Stimulated activated naive CD8-positive, alpha-beta T cell treated with anti-CD3 and anti-CD28 coated beads, Interleukin-15, Interleukin-2, amounts not matched to agents 100 U/mL and 50 U/mL, for 24 hours (primary cell): Measurements from ENCODE around the gene MSX1.
"Not testable (repeated sequence)": the region's sequence is repeated elsewhere in the genome, so short reads cannot be mapped to it uniquely, and the experiment has no call there.

Experiments used
- ATAC-seq: fragments of 150-1000 bp; cut with Tn5 transposase; one replicate; pipeline ENCODE4 v1.10.0; 2021
- DNase-seq: peaks from one replicate; pipeline ENCODE4 v3.0.0; 2021

MSX1 gene

DNA sequence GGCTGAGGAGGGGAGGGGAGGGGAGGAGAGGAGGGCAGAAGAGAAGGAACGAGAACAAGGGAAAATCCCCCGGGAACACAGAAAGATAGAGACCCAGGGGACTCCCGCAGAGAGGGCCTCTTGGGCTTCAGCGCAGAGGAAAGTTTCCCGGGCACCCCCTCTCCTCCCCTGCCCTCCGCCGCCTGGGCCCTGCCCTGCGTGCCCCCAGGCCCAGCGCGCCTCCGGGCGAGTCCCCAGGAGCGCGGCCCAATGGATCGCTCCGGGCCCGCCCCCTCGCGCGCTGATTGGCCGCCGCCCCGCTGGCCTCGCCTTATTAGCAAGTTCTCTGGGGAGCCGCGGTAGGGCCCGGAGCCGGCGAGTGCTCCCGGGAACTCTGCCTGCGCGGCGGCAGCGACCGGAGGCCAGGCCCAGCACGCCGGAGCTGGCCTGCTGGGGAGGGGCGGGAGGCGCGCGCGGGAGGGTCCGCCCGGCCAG is at the start of gene MSX1:
Gene MSX1, plus strand, starts transcription at position 341 of the 474 bp plus-strand sequence. CDS start 235 bp downstream, outside the sequence.
- peak; percentile 70 for DNase-seq

DNA sequence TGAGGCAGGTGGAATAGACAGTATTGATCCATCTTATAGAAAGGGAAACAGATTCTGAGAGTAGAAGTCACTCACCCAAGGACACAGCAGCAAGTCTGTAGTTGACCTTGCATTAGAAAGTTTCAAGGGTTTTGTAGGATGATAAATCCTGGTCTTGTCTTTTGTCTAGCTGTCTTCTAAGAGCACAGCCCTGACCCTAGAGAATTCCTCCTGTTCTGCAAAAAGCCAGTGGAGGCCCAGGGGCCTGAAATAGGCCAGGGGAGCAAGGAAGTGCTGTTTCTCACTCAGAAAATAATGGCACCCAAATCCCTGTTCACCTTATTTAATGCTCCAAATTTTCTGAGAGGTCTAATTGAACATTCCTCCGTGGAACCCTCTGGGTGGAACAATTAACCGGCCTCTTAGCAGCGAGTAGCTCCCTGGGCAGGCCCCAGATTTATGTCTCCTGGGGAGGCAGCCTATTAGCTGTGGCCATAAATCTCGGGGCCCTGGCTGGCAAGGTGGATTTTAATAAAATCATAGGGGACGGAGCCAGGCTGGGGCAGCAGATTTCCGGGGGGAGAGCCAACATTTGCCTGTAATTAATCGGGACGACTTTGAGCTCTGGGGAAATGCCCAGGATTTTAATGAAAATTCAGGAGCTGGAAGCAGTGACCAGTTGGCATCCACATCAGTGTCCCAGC is 49.2 kb upstream of the MSX1 start:
- ATAC-seq: no peak

More for the DNA sequence above, at the start of gene MSX1:
- peak; percentile 85 for ATAC-seq

DNA sequence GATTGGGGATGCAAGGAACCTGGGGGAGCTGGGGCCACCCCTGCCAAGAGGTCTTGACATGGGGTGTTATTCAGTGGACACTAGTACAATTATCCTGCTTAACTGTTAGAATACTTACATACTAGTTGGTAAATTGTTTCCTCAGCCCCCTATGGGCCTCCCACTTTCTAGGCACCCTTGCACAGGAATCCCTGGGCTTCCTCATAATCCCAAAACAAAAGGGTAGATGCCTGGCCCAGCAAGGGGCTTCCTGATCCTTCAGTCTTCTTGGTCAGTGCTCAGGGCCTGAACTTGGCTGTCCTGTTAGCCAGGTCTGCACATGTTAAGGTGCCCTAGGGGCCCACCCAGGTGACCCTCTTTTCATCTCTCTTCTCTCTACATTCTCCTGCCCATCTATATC is 48.7 kb upstream of the MSX1 start:
- ATAC-seq (no peak), DNase-seq (no peak)

More for the DNA sequence above, 49.2 kb upstream of the MSX1 start:
- no peak for DNase-seq

DNA sequence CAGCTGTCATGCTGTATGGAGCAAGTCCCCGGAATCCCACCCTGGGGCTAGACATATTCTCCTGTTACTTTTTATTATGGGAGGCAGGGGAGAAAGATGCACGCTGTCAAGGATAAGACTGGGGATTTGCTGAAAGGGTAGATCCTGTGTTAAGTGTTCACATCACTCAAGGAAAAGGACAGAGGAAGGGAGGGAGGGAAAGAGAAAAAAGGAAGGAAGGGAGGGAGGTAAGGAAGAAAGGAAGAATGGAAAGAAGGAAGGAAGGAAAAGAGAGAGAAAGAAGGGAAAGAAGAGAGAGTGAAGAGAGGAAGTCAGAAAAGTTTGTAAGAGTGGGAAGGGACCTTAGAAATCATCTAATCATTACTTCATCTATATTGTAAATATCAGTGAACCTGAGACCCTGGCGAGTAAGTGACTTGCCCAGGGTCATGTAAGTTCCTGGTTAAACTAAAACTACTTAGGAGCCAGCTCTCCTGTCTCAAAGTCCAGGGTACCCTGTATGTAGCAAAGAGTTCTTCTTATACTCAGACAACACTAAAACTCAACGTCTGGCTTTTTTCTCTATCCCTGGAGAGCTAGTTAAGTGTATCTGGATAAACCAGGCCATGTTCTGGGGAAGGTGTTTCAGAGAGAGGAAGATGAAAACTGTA is 47.2 kb upstream of the MSX1 start:
- no peak for ATAC-seq
- DNase-seq: no peak

- ATAC-seq: no peak
- DNase-seq: no peak
Observed at GRCh38 chr4:4818415-4819212, 40.9 kb upstream of the MSX1 start.

- DNase-seq (no peak), ATAC-seq (no peak)
Observed at GRCh38 chr4:4819213-4819606, 40.3 kb upstream of the MSX1 start.

- ATAC-seq: no peak
Observed at GRCh38 chr4:4820261-4820660, 39.2 kb upstream of the MSX1 start.

GRCh38 chr4:4820739-4821138 is 38.7 kb upstream of the MSX1 start:
- ATAC-seq: no peak
- DNase-seq: no peak

More at GRCh38 chr4:4820261-4820660, 39.2 kb upstream of the MSX1 start:
- no peak for DNase-seq

DNA sequence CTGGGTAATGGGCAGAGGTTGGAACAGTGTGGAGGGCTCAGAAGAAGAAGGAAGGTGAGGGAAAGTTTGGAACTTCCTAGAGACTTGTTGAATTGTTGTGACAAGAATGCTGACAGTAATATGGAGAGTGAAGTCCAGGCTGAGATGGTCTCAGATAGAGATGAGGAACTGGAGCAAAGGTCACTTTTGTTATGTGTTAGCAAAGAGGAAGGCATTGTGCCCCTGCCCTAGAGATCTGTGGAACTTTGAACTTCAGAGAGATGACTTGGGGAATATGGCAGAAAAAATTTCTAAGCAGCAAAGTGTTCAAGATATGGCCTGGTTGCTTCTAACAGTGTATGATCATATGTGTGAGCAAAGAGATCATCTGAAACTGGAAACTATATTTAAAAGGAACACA is 37.9 kb upstream of the MSX1 start:
- ATAC-seq (no peak), DNase-seq (no peak)

DNA sequence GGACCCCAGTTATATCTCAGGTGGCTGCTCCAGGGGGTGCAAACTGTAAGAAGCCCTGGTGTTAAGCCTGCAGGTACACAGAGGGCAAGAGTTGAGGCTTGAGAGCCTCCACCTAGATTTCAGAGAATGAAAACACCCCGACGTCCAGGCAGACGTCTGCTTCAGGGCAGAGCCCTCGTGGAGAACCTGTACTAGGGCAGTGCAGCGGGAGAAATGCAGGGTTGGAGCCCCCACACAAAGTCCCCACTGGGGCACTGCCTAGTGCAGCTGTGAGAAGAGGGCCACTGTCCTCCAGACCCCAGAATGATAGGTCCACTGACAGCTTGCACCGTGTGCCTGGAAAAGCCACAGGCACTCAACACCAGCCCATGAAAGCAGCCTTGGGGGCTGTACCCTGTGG is 37.2 kb upstream of the MSX1 start:
- not testable (repeated sequence) for DNase-seq

DNA sequence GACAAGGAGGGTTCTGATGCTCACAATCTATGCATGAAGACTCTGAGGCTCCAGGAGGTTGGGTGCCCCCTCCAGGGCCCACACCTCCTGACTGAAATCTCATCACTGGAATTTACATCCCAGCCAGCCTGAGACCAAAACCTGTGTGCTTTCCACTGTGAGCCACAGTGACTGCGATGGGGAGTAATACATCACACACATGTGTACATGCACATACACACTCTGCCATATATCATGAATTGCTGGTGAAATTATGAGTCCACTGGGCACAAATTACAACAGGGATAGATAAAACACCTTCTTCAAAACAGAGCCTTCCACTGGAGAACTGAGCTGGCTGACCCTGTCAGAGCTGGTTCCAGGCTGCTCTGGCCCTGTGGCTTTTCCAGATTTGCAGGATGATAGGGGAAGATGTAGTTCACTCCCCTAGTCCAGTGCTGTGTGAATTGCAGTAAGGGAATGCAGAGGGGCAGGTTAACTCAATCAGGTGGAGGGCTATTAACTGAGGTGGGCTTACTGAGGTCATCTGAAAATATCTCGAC is 35.8 kb upstream of the MSX1 start:
- no peak for DNase-seq
- ATAC-seq: no peak

More for the DNA sequence above, 37.2 kb upstream of the MSX1 start:
- ATAC-seq: not testable (repeated sequence)

- DNase-seq (no peak), ATAC-seq (no peak)
Observed at GRCh38 chr4:4824232-4824631, 35.2 kb upstream of the MSX1 start.

DNA sequence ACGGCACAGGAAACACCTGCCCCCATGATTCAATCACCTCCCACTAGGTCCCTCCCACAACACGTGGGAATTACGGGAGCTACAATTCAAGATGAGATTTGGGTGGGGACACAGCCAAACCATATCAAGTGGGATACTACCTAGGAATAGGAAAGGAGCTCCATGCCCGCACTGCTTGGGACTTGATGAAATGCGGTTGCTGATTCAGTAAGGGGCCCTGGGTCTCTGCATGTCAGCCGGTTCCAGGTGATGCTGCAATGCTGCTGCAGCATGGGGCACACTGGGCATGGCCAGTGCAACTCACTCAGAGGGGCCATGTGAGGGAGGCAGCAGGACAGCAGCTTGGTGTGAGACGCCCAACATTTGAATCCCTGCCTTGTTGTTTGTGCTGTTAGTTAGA is 34.0 kb upstream of the MSX1 start:
- no peak for DNase-seq
- no peak for ATAC-seq

DNA sequence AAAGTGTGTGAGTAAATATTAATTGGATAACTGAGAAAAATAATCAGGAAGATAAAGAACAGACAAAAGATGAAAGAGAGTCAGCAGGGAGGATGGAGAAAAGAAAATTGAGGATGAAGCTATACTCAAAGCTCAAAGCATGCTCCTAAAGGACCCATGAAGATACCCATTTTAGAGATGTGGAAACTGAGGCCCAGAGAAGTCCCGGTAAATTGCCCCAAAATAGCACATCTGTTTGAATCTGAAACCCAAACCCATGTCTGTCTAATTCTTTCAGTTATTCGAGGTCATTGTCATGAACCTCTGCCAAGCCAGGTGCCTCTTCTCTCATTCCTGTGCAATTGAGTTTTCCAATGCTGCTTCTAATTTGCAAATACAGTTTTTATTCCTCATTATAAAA is 29.6 kb upstream of the MSX1 start:
- ATAC-seq (no peak), DNase-seq (no peak)

GRCh38 chr4:4831266-4831665 is 28.2 kb upstream of the MSX1 start:
- ATAC-seq: no peak

GRCh38 chr4:4831825-4832224 is 27.6 kb upstream of the MSX1 start:
- ATAC-seq (no peak), DNase-seq (no peak)

More at GRCh38 chr4:4831266-4831665, 28.2 kb upstream of the MSX1 start:
- DNase-seq: no peak

- DNase-seq: no peak
- no peak for ATAC-seq
Observed at GRCh38 chr4:4836044-4836443, 23.4 kb upstream of the MSX1 start.

DNA sequence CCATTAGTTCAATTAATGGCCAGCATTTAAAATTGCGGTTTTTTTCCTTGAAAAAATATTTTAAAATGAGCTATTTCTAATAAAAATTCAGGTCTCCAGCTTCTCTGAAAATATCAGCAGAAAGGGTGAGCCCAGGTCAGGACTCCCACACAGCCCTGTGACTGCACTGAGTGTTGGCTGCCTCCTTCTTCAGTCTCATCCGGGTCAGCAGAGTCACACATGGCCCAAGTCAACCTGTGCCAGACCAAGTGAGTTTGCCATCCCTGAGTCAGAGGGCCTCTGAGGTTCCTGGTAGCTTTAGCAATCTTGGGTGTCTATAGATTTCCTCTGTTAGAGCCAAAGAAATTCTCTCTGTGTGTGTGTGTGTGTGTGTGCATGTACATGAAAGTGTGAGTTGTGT is 22.1 kb upstream of the MSX1 start:
- ATAC-seq: no peak
- no peak for DNase-seq

GRCh38 chr4:4838051-4838935 is 21.2 kb upstream of the MSX1 start:
- no peak for ATAC-seq

GRCh38 chr4:4838936-4839810 is 20.3 kb upstream of the MSX1 start:
- ATAC-seq: no peak

More at GRCh38 chr4:4838051-4838935, 21.2 kb upstream of the MSX1 start:
- no peak for DNase-seq

More at GRCh38 chr4:4838936-4839810, 20.3 kb upstream of the MSX1 start:
- no peak for DNase-seq
